Measurements from ENCODE around the gene FHIP1B. TPM values are rescaled to one million over a fixed set of nuclear protein-coding genes. Genes with fewer than 3 reads are reported as not detected.

The FHIP1B gene
- total and polyA plus RNA-seq, 2 of the 4 experiments (the other 2 are of a cell fraction) = 5.9 to 30.2 TPM

DNA sequence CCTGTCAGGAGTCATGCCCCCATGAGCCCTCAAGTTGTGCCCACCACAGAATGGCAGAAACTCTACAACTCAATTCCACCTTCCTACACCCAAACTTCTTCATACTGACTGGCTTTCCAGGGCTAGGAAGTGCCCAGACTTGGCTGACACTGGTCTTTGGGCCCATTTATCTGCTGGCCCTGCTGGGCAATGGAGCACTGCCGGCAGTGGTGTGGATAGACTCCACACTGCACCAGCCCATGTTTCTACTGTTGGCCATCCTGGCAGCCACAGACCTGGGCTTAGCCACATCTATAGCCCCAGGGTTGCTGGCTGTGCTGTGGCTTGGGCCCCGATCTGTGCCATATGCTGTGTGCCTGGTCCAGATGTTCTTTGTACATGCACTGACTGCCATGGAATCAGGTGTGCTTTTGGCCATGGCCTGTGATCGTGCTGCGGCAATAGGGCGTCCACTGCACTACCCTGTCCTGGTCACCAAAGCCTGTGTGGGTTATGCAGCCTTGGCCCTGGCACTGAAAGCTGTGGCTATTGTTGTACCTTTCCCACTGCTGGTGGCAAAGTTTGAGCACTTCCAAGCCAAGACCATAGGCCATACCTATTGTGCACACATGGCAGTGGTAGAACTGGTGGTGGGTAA lies 35.1 kb downstream of the FHIP1B start, which contains the start of gene OR52W1:
OR52W1 (plus strand) TSS at position 51 of the 637 bp plus-strand sequence; CDS start at position 51, 0 bp downstream.
- ATAC-seq (ENCODE audit: low read depth) = no peak
- dilution Hi-C loops (cut with HindIII; ENCODE audit: low sequenced_read_pairs, unreplicated experiment) = no loop called here

More for the DNA sequence above, 35.1 kb downstream of the FHIP1B start, which contains the start of gene OR52W1:
- H3K4me3 ChIP-seq (ENCODE audit: insufficient read depth, low read depth, low read length) = no peak within 1 kb of the TSS
- H4K91ac ChIP-seq (ENCODE audit: insufficient read depth, low read depth, low read length) = no peak within 1 kb of the TSS
- H2AK5ac ChIP-seq (ENCODE audit: low read depth, low read length) = no peak within 1 kb of the TSS
- no peak within 1 kb of the TSS for H4K8ac ChIP-seq (ENCODE audit: low read depth in 2 of 2, low read length in 2 of 2)
- no peak within 1 kb of the TSS for H3K56ac ChIP-seq (ENCODE audit: extremely low read depth, insufficient read depth, low read length)
- H3K18ac ChIP-seq (ENCODE audit: low read depth, low read length) = no peak within 1 kb of the TSS
- ChIA-PET POLR2A (ENCODE audit: unreplicated experiment) (no interaction called here), CTCF (no interaction called here)
- H3K27ac ChIP-seq (ENCODE audit: insufficient read depth, low read length) = no peak within 1 kb of the TSS
- no peaks in the 10 kb centered on the region for H3K79me1 ChIP-seq (ENCODE audit: low read depth in 1 of 2, low read length in 2 of 2)
- no peak within 1 kb of the TSS for H3K23ac ChIP-seq (ENCODE audit: low read depth, low read length)
- no peaks in the 10 kb centered on the region for H4K20me1 ChIP-seq (ENCODE audit: insufficient read depth, low read length)
- 100% methylated on average over 4 of the region's 5 CpGs; no CpG with 5 or more reads in 1 of the 2 experiments for WGBS, 2 experiments (ENCODE audit: extremely low coverage in 2 of 2, insufficient read length in 1 of 2)
- no peaks in the 10 kb centered on the region for H3K9me3 ChIP-seq (ENCODE audit: control insufficient read depth, insufficient read depth, low read length)
- no peaks in the 10 kb centered on the region for H3K36me3 ChIP-seq (ENCODE audit: control insufficient read depth, insufficient read depth, low read length)
- DNase-seq = no peak
- H2BK120ac ChIP-seq (ENCODE audit: low read depth, low read length) = no peak within 1 kb of the TSS
- BruUV-seq (replicated peaks) = no TSS peak
- no peak within 1 kb of the TSS for H2AK9ac ChIP-seq (replicated peaks; ENCODE audit: low read depth, low read length, poor library complexity)
- TF ChIP-seq BHLHE40 (IDR thresholded peaks at IDR 0.05; ENCODE audit: low read depth, low read length) (no peak), MAZ (IDR thresholded peaks at IDR 0.05; ENCODE audit: borderline replicate concordance, low read depth, low read length) (no peak), MXI1 (IDR thresholded peaks at IDR 0.05; ENCODE audit: borderline replicate concordance, low read depth, low read length) (no peak), POLR2A (IDR thresholded peaks at IDR 0.05; ENCODE audit: low read depth, low read length) (no peak), RAD21 (IDR thresholded peaks at IDR 0.05; ENCODE audit: low read length) (no peak), NFE2L2 (IDR thresholded peaks at IDR 0.05; ENCODE audit: low read depth, low read length) (no peak), RCOR1 (IDR thresholded peaks at IDR 0.05; ENCODE audit: insufficient replicate concordance, low read length) (no peak), MAFK (IDR thresholded peaks at IDR 0.05; ENCODE audit: low read depth, low read length) (no peak), FOS (IDR thresholded peaks at IDR 0.05; ENCODE audit: low read depth, low read length) (no peak), SMC3 (IDR thresholded peaks at IDR 0.05; ENCODE audit: low read depth, low read length) (no peak), CEBPB (IDR thresholded peaks at IDR 0.05; ENCODE audit: low read depth, low read length) (no peak), RFX5 (IDR thresholded peaks at IDR 0.05; ENCODE audit: low read depth, low read length) (no peak), CHD1 (IDR thresholded peaks at IDR 0.05; ENCODE audit: low read depth, low read length) (no peak)
- TF ChIP-seq, protein P1, sequence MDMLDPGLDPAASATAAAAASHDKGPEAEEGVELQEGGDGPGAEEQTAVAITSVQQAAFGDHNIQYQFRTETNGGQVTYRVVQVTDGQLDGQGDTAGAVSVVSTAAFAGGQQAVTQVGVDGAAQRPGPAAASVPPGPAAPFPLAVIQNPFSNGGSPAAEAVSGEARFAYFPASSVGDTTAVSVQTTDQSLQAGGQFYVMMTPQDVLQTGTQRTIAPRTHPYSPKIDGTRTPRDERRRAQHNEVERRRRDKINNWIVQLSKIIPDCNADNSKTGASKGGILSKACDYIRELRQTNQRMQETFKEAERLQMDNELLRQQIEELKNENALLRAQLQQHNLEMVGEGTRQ (IDR thresholded peaks at IDR 0.05; ENCODE audit: low read depth, low read length) = no peak
- TF ChIP-seq, protein P2, sequence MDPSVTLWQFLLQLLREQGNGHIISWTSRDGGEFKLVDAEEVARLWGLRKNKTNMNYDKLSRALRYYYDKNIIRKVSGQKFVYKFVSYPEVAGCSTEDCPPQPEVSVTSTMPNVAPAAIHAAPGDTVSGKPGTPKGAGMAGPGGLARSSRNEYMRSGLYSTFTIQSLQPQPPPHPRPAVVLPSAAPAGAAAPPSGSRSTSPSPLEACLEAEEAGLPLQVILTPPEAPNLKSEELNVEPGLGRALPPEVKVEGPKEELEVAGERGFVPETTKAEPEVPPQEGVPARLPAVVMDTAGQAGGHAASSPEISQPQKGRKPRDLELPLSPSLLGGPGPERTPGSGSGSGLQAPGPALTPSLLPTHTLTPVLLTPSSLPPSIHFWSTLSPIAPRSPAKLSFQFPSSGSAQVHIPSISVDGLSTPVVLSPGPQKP (IDR thresholded peaks at IDR 0.05; ENCODE audit: borderline replicate concordance, low read depth, low read length) = no peak
- TF ChIP-seq, protein P3, sequence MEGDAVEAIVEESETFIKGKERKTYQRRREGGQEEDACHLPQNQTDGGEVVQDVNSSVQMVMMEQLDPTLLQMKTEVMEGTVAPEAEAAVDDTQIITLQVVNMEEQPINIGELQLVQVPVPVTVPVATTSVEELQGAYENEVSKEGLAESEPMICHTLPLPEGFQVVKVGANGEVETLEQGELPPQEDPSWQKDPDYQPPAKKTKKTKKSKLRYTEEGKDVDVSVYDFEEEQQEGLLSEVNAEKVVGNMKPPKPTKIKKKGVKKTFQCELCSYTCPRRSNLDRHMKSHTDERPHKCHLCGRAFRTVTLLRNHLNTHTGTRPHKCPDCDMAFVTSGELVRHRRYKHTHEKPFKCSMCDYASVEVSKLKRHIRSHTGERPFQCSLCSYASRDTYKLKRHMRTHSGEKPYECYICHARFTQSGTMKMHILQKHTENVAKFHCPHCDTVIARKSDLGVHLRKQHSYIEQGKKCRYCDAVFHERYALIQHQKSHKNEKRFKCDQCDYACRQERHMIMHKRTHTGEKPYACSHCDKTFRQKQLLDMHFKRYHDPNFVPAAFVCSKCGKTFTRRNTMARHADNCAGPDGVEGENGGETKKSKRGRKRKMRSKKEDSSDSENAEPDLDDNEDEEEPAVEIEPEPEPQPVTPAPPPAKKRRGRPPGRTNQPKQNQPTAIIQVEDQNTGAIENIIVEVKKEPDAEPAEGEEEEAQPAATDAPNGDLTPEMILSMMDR (conservative IDR thresholded peaks at IDR 0.05; ENCODE audit: low read depth, low read length) = no peak
- intact Hi-C loops (cut with micrococcal nuclease) (no loop called here), in situ Hi-C loops (cut with MboI; ENCODE audit: low sequenced_read_pairs) (no loop called here)
- H2BK20ac ChIP-seq (ENCODE audit: low read depth, low read length) = no peak within 1 kb of the TSS
- H3K4me2 ChIP-seq (ENCODE audit: low read depth, low read length) = no peak within 1 kb of the TSS
- no peak within 1 kb of the TSS for H3K4ac ChIP-seq (ENCODE audit: low read depth, low read length)
- peaks cover 2% of the 10 kb centered on the region; the same call in 1 of the 2 replicates for H3K4me1 ChIP-seq (ENCODE audit: control insufficient read depth, insufficient read depth, low read length)
- peaks cover 1% of the 10 kb centered on the region; the same call in 1 of the 2 replicates for H3K27me3 ChIP-seq (ENCODE audit: control insufficient read depth, insufficient read depth, low read length)
- no peak within 1 kb of the TSS for H3K9ac ChIP-seq (ENCODE audit: low read depth, low read length)
- H2BK5ac ChIP-seq (ENCODE audit: low read depth, low read length, poor library complexity, severe bottlenecking) = no peak within 1 kb of the TSS
- no peak within 1 kb of the TSS for H4K5ac ChIP-seq (ENCODE audit: low read depth, low read length)
- H2AFZ ChIP-seq (replicated peaks; ENCODE audit: low read length, poor library complexity) = no peak within 1 kb of the TSS
- H3K14ac ChIP-seq (replicated peaks; ENCODE audit: low read depth, low read length) = no peak within 1 kb of the TSS
- no peak within 1 kb of the TSS for H2BK15ac ChIP-seq (ENCODE audit: low read depth, low read length)
- H3K9me1 ChIP-seq (ENCODE audit: insufficient read depth, low read length) = no peaks in the 10 kb centered on the region

All from IMR-90 (cell line).